Neural cell (in vitro differentiated cells): Measurements from ENCODE around the gene OTUB1. TPM values are rescaled to one million over a fixed set of nuclear protein-coding genes. Genes with fewer than 3 reads are reported as not detected.

Experiments
- H2AFZ ChIP-seq: fragments of 200-600, 300-800 bp; sonication (generic), shearing (Covaris generic); 2 replicates; pipeline ENCODE4 v1.6.0; 2014; ENCODE audit warnings: low read depth, mild to moderate bottlenecking, antibody characterized with exemption, low read length, moderate library complexity
- H3F3A ChIP-seq: fragments of 200-600 bp; shearing (Covaris generic); 2 replicates; pipeline ENCODE4 v1.6.1; 2016; ENCODE audit warnings: mild to moderate bottlenecking, moderate library complexity, mixed read lengths, antibody characterized with exemption, low read length; ENCODE audit not compliant: insufficient read depth, poor library complexity, severe bottlenecking
- H3K27ac ChIP-seq: fragments of 200-600, 300-800 bp; sonication (generic), shearing (Covaris generic); 2 replicates; pipeline ENCODE4 v1.5.1; 2014; ENCODE audit warnings: mild to moderate bottlenecking, low read length, moderate library complexity
- H3K27me3 ChIP-seq: fragments of 300-800, 200-600 bp; sonication (generic), shearing (Covaris generic); 2 replicates; pipeline ENCODE4 v1.6.0; 2014; ENCODE audit warnings: mild to moderate bottlenecking, low read depth, low read length, moderate library complexity; ENCODE audit not compliant: insufficient read depth
- H3K36me3 ChIP-seq: fragments of 300-800, 200-600 bp; sonication (generic), shearing (Covaris generic); 2 replicates; pipeline ENCODE4 v1.5.1; 2014; ENCODE audit warnings: mild to moderate bottlenecking, antibody characterized with exemption, low read length, moderate library complexity; ENCODE audit not compliant: insufficient read depth
- H3K4me2 ChIP-seq: fragments of 300-800, 200-600 bp; sonication (generic), shearing (Covaris generic); 2 replicates; pipeline ENCODE4 v1.6.0; 2014; ENCODE audit warnings: mild to moderate bottlenecking, low read length
- H3K4me3 ChIP-seq: fragments of 300-800, 200-600 bp; sonication (generic), shearing (Covaris generic); 2 replicates; pipeline ENCODE4 v1.5.1; 2014; ENCODE audit warnings: mild to moderate bottlenecking, low read length, moderate library complexity
- H3K79me2 ChIP-seq: fragments of 200-600 bp; shearing (Covaris generic); replicated peaks from 2 replicates; pipeline ENCODE4 v1.6.0; 2014; ENCODE audit warnings: mild to moderate bottlenecking, low read length, moderate library complexity; ENCODE audit not compliant: insufficient read depth
- H3K9ac ChIP-seq: fragments of 300-800, 200-600 bp; sonication (generic), shearing (Covaris generic); 2 replicates; pipeline ENCODE4 v1.6.1; 2016; ENCODE audit warnings: mild to moderate bottlenecking, low read length, mixed read lengths
- H3K9me2 ChIP-seq: fragments of 200-600 bp; shearing (Covaris generic); 2 replicates; pipeline ENCODE4 v1.6.1; 2016; ENCODE audit warnings: mild to moderate bottlenecking, low read length, mixed read lengths; ENCODE audit not compliant: insufficient read depth
- H3K9me3 ChIP-seq: fragments of 200-600, 300-800 bp; sonication (generic), shearing (Covaris generic); 2 replicates; pipeline ENCODE4 v1.6.1; 2016; ENCODE audit warnings: mild to moderate bottlenecking, mixed run types, low read length, moderate library complexity, mixed read lengths
- H4K20me1 ChIP-seq: fragments of 200-600 bp; shearing (Covaris generic); 2 replicates; pipeline ENCODE4 v1.6.1; 2016; ENCODE audit warnings: mild to moderate bottlenecking, mixed run types; ENCODE audit not compliant: insufficient read depth
- CTCF ChIP-seq: fragments of 450-650 bp; IDR thresholded peaks from 2 replicates; pipeline ENCODE4 v1.5.1; 2014; ENCODE audit warnings: antibody characterized with exemption, mild to moderate bottlenecking, moderate library complexity; ENCODE audit not compliant: poor library complexity, severe bottlenecking
- EP300 ChIP-seq: fragments of 450-650 bp; conservative IDR thresholded peaks from 2 replicates; pipeline ENCODE4 v1.6.1; 2014; ENCODE audit warnings: antibody characterized with exemption, mild to moderate bottlenecking, moderate library complexity; ENCODE audit not compliant: poor library complexity, severe bottlenecking
- EZH2 ChIP-seq: fragments of 200-600, 300-800 bp; shearing (Covaris generic), sonication (generic); IDR thresholded peaks from 2 replicates; pipeline ENCODE4 v1.6.1; 2014; ENCODE audit warnings: antibody characterized with exemption, low read length, borderline replicate concordance, mild to moderate bottlenecking; ENCODE audit not compliant: insufficient read depth, poor library complexity, severe bottlenecking
- MXI1 ChIP-seq: fragments of 450-650 bp; conservative IDR thresholded peaks from 2 replicates; pipeline ENCODE4 v1.6.1; 2014; ENCODE audit warnings: antibody characterized with exemption, mild to moderate bottlenecking; ENCODE audit not compliant: poor library complexity, severe bottlenecking
- POLR2AphosphoS5 ChIP-seq: IDR thresholded peaks from 2 replicates; pipeline ENCODE4 v1.6.1; 2012
- RAD21 ChIP-seq: fragments of 450-650 bp; conservative IDR thresholded peaks from 2 replicates; pipeline ENCODE4 v1.6.1; 2014; ENCODE audit warnings: antibody characterized with exemption, mild to moderate bottlenecking, moderate library complexity
- SMC3 ChIP-seq: fragments of 450-650 bp; conservative IDR thresholded peaks from 2 replicates; pipeline ENCODE4 v1.6.1; 2014; ENCODE audit warnings: antibody characterized with exemption, mild to moderate bottlenecking, moderate library complexity; ENCODE audit not compliant: poor library complexity
- TAF1 ChIP-seq: IDR thresholded peaks from 2 replicates; pipeline ENCODE4 v1.6.1; 2012; ENCODE audit warnings: low read depth
- polyA plus RNA-seq: library from polyadenylated mRNA; depleted of rRNA; stranded (reverse); fragments of >200 nt; gene quantifications from 2 replicates; pipeline ENCODE4 v1.2.3, GENCODE V29; 2014
- TF ChIP-seq, protein P1 (sequence below): IDR thresholded peaks from 2 replicates; pipeline ENCODE4 v1.6.1; 2012; ENCODE audit warnings: borderline replicate concordance

Gene OTUB1
- polyA plus RNA-seq, 1 donor from 2014 or later: 103 TPM

DNA sequence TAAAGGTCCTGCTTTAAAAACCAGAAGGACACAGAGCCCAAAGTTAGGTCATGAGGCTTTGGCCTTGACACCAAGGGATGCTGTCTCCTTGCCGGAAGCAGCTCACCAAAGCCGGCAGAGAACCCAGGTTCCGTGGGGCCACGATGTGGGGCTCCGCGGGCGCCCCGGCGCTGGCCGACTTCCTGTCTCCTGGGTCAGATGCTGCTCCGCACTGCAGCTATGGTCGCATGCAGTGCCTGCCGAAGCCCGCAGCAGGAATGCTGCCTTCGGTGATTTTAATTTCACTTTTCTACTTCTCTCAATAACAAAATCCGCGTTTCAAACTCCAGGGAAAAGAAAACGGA lies 454 bp upstream of the OTUB1 start:
- H3K4me2 ChIP-seq: peak overlapping the region; percentile 96
- H2AFZ ChIP-seq: peak overlapping the region; percentile 56
- H3K9me3 ChIP-seq: no peaks in the 10 kb centered on the region
- H4K20me1 ChIP-seq: no peaks in the 10 kb centered on the region
- H3K27ac ChIP-seq: peak overlapping the region; percentile 89
- no peaks in the 10 kb centered on the region for H3K27me3 ChIP-seq
- H3K9me2 ChIP-seq: no peaks in the 10 kb centered on the region
- H3K9ac ChIP-seq: peak overlapping the region; percentile 88
- H3F3A ChIP-seq: no peaks in the 10 kb centered on the region
- H3K79me2 ChIP-seq: peaks cover 18% of the 10 kb centered on the region
- no peaks in the 10 kb centered on the region for H3K36me3 ChIP-seq
- peak overlapping the region; percentile 98 for H3K4me3 ChIP-seq
- TF ChIP-seq MXI1 (no peak), CTCF (no peak), EP300 (no peak), SMC3 (no peak), RAD21 (no peak), EZH2 (no peak), TAF1 (no peak)
- TF ChIP-seq, protein P1, sequence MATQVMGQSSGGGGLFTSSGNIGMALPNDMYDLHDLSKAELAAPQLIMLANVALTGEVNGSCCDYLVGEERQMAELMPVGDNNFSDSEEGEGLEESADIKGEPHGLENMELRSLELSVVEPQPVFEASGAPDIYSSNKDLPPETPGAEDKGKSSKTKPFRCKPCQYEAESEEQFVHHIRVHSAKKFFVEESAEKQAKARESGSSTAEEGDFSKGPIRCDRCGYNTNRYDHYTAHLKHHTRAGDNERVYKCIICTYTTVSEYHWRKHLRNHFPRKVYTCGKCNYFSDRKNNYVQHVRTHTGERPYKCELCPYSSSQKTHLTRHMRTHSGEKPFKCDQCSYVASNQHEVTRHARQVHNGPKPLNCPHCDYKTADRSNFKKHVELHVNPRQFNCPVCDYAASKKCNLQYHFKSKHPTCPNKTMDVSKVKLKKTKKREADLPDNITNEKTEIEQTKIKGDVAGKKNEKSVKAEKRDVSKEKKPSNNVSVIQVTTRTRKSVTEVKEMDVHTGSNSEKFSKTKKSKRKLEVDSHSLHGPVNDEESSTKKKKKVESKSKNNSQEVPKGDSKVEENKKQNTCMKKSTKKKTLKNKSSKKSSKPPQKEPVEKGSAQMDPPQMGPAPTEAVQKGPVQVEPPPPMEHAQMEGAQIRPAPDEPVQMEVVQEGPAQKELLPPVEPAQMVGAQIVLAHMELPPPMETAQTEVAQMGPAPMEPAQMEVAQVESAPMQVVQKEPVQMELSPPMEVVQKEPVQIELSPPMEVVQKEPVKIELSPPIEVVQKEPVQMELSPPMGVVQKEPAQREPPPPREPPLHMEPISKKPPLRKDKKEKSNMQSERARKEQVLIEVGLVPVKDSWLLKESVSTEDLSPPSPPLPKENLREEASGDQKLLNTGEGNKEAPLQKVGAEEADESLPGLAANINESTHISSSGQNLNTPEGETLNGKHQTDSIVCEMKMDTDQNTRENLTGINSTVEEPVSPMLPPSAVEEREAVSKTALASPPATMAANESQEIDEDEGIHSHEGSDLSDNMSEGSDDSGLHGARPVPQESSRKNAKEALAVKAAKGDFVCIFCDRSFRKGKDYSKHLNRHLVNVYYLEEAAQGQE: no peak

- Histone ChIP-seq H2AFZ (no peak overlapping the region), H3K9me3 (no peaks in the 10 kb centered on the region), H3K4me3 (peak overlapping the region; percentile 98), H3K27ac (peak overlapping the region; percentile 89), H3K79me2 (peaks cover 26% of the 10 kb centered on the region), H3K27me3 (no peaks in the 10 kb centered on the region), H3K9ac (peak overlapping the region; percentile 88), H3K9me2 (no peaks in the 10 kb centered on the region), H4K20me1 (no peaks in the 10 kb centered on the region), H3K36me3 (no peaks in the 10 kb centered on the region), H3K4me2 (peak overlapping the region; percentile 96), H3F3A (no peaks in the 10 kb centered on the region)
- TF ChIP-seq CTCF (no peak), EZH2 (no peak), SMC3 (no peak), RAD21 (no peak), EP300 (no peak), MXI1 (no peak), POLR2AphosphoS5 (no peak), TAF1 (no peak)
- TF ChIP-seq, protein P1: no peak
Observed at GRCh38 chr11:63986932-63987513, 785 bp downstream of the OTUB1 start.
